GM19372 (cell line): ENCODE measurements around the gene CSF1.
"Not testable (repeated sequence)": the region's sequence is repeated elsewhere in the genome, so short reads cannot be mapped to it uniquely, and the experiment has no call there.

ENCODE experiments used
- ATAC-seq: cut with Tn5 transposase; IDR thresholded peaks from one replicate; pipeline ENCODE4 v1.9.1; 2021; ENCODE audit warnings: mild to moderate bottlenecking, low read depth, moderate library complexity; ENCODE audit not compliant: unreplicated experiment

Gene CSF1

DNA sequence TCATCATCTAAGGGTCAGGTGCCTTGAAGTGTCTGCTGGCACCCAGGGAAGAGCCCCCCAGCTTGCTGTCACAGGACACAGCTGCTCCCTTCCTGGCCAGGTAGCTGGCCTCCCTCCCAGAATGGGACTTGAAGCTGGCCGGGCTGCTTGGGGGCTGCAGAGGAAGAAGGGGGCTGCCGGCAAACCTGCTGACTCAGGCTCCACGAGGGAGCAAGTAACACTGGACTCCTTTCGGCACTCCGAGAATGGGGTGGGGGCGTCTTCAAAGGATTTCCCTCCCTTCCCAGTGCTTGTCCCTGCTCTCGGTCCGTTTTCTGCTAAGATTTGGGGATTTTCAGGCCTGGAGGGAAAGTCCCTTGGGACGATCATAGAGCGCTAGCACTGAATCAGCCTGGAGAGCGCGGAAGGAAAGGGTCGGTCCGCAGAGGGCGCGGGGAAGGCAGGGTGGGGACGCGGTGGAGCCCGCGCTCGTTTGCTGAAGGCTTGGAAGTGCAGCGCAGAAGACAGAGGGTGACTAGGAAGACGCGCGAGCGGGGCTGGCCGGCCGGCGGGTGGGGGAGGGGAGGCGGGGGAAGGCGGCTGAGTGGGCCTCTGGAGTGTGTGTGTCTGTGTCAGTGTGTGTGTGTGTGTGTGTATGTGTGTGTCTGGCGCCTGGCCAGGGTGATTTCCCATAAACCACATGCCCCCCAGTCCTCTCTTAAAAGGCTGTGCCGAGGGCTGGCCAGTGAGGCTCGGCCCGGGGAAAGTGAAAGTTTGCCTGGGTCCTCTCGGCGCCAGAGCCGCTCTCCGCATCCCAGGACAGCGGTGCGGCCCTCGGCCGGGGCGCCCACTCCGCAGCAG is at the start of gene CSF1:
Gene CSF1, plus strand, starts transcription at position 727 of the 840 bp plus-strand sequence. CDS start 175 bp downstream, outside the sequence.
- no peak for ATAC-seq

- ATAC-seq = not testable (repeated sequence)
Measured at GRCh38 chr1:109861616-109862015, 49.0 kb upstream of the CSF1 start.

DNA sequence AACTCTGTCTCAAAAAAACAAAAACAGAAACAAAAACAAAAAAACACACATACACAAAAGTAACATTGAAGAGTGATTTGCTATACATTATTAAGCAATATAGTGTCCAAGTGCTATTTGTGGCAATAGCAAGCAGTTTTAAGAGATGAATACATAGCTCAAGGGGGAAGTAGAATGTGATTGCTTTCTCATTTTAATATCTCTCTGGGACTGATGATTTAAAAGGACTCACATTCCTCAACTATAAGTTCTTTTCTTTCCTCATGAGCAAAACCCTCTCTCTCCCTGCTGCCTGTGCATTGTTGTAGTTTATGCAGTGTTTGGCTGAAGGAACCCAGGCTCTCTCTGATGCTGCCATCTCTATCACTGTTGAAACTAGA is 47.0 kb upstream of the CSF1 start:
- ATAC-seq = no peak

- no peak for ATAC-seq
Measured at GRCh38 chr1:109864047-109864822, 46.4 kb upstream of the CSF1 start.

DNA sequence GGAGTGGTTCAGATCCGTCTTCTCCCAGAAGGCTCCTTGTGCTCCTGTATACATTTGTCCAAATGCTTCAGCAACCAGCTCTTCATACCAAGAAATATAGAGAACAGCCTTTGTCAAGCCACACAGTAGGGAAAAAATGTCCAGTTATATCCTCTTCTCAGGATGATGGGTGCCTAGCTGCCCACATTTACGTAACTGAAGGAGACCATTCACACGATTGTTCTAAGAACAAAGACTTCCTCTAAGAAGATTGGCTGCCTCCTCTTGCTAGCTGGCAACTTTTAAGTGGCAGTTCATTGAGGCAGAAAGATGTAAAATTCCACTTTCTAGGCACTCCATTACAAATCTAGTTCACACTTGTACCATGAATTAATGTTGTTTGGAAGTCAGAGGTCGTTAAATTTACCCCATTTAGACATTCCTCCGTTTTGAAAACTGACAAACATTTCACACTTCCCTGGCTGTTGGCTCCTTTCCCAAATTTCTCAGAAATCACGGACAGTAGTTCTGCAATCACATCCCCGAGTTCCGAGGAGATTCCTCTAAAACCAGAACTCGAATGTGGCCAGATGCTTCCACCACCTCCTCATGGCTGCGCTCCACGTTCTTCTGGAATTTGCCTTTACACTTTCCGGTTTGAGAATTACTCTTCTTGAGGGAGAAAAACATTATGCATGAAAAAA is 45.6 kb upstream of the CSF1 start:
- ATAC-seq = no peak

DNA sequence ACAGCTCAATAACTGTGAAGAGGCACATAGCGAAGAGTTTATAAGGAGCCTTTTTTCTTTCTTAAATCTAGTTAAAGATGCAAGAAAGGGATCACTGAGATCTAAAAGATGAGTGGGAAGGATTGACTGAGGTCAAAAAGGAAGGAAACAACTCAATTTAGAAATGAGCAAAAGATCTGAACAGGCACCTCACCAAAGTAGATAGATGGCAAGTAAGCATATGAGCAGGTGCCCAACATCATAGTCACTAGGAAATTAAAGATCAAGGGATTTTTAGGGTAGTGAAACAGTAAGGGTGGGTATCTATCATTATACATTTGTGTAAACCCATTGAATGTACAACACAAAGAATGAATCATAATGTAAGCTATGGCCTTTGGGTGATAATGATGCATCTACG is 44.6 kb upstream of the CSF1 start:
- no peak for ATAC-seq

DNA sequence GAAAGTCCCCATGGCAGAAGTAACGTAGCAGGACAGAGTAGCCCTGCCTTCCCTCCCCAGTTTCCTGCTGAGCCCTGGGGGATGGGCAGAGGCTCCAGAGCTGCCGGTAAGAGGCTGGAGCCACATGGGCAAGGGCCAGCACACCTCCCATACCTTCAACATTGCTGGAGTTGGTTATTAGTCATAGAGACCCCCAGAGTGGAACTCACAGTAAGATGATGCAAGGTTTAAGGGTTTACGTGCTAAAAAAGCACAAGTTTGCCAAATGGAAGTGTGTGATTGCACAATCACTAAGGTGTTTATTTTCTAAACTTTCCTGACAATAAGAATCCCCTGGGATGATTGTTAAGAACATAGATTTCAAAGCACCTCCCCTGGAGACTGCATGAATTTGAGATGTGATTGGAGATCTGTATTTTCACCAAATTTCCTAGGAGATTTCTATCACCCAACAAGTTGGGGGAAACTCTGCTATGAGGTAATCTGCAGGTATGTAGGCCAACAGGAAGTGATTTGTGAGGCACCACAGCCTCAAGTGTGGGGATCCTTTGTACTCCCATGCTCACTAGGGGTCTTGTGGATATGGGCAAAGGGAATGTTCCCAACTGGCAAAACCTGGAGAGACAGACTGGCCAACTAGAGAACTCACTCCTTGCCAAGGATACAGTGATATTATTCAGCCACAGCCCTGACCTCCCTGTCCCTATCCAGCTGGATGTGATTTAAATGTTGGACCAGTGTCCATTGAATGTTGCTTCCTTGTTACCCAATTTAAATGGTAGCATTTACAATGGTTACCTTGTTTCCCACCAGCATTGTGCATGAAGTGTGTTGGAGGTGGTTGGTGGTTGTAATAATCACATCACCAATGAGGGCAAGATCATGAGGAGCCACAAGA is 37.1 kb upstream of the CSF1 start:
- ATAC-seq = no peak

- no peak for ATAC-seq
Measured at GRCh38 chr1:109874445-109874844, 36.2 kb upstream of the CSF1 start.

GRCh38 chr1:109875874-109876273 is 34.8 kb upstream of the CSF1 start:
- no peak for ATAC-seq

- ATAC-seq = no peak
Measured at GRCh38 chr1:109876617-109877316, 33.9 kb upstream of the CSF1 start.

DNA sequence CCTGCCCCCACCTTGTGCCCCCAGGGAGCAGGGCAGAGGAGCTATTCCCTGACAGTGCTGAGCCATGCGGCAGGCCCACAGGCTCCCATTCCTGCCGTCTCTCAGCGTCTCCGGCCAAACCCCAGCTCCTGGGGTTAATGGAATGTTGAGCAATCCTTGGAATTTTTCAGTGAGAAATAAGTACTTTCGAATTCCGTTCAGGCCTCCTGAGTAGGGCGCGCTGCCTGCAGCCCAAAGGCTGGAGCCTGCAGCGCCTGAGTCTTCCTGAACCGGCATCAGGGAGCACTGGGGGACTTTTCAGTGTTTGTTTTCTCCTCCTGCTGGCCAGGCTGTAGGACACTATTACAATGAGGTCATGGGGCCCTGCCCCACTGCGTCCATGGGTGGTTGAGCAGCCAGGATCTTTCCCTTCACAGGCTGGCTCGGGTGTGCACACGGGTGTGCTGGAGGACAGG is 33.3 kb upstream of the CSF1 start:
- ATAC-seq = no peak

DNA sequence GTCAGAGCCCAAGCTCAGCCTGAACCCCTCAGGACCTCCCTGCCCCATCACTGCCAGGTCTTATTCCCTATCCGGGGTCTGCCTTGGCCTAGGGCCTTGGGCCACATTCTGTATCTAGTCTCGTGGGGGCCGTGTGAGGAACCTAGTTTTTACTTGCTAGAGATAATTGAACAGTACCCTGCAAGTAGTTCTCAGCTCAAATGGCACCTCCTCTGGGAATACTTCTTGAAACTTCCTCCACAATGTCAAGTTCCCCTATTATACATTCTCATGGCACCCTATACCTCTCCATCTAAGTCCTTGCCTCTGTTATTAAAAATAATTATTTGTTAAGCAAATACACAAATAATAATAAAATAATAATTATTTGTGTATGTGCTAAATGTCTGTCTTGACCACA is 32.9 kb upstream of the CSF1 start:
- ATAC-seq = no peak

DNA sequence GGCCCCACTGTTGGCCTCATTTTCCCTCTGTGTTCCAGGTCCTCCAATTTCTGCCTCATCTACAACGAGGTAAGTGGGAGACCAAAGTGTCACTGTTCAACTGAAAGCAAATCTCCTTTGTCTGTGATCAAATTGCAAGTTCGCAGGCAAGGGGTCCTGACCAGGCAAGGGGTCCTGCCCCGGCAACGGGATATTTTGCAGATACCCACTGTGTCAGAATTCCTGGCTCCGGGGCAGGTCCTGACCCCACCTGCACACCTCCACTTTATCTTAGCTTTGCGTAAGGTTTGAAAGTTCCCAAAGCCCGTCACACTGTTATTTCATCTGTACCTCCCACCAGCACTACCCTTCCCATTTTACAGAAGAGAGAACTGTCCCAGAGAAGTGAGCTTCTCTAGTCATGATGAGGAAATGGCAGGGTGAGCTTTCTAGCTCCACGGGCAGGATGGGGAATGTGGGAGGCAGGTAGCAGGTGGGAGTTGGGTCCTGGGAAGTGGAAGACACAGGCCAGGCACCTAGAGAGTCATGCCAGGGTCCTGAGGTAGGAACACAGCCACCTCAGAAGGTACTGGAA is 32.0 kb upstream of the CSF1 start:
- ATAC-seq = no peak

DNA sequence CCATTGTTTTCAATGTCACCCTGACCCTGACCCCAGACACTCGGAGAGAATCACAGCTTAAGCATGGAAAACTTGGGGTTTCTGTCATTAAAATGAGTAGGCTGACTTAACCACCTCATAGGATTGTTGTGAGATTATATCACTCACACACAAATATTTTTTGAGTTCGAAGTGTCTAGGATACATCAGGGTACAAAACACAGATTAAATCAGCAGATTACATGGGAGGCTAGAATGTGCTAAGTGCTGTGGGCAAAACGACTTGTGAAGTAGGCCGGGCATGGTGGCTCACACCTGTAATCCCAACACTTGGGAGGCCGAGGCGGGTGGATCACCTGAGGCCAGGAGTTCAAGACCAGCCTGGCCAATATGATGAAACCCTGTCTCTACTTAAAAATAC is 31.3 kb upstream of the CSF1 start:
- not testable (repeated sequence) for ATAC-seq

DNA sequence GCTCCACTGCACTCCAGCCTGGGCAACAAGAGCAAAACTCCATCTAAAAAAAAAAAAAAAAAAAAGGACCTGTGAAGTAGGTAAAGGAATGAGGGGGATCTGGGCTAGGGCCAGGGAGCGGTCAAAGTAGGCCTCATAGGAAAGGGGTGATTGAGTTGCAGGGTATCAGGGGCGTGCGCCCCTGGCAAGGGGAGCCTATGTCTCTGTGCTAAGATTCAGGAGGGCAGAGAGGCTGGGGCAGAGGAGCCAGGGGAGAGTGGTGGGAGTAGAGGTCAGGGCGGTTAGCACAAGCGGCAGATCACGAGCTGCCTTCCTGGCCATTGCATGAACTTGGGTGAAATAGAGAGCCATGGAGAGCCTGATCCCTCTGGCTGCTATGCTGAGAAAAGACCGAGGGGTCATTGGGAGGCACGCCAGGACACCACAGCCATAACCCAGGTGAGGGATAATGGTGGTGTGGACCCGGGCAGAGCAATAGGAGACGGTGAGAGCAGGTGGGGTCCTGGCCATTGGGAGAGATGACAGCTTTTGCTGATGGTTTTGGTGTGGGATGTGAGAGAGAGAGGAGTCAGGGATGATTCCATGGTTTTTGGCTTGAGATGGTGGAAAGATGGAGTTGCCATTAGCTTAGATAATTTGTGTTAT is 30.6 kb upstream of the CSF1 start:
- no peak for ATAC-seq

DNA sequence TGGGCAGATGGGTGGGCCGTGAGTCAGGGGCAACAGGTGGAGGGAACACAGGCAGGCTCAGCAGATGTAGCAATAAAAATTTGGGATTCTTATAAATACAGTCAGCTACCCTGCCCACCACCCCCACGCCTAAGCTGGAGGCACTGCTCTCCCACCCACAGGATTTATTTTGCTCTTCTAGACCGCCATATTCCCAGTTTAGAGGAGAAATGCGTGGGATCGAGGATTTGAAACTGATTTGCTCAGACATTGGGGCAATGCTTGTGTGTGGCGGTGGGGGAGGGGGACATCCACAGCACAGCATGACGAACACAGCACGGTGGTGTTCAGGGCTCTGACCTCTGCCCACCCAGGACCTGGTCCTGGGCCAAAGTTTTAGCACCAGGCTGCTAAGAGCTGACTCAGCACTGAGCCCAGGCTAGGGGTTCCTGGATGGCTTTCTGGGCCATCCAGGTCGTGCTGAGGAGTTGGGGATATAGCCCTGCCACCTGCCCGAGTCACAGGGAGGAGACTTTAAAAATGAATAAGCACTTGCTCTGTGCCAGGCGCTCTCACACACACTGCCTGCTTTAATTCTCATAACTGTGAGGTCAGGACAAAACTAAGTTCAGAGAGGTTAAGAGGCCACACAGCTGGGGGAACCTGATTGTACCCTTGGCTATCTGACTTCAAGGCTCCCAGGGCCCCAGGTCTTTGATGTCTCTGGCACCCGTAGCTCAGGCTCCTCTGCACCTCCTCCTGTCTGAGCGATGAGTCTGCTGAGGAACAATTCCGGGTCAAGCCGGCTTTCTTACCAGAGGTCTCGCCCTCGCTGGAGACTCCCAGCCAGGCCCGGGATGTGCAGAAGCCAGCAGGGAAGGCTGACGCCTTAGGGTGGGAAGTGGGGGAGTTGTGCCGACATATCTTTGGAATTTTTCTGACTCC is 29.4 kb upstream of the CSF1 start:
- no peak for ATAC-seq

GRCh38 chr1:109881906-109882287 is 28.8 kb upstream of the CSF1 start:
- no peak for ATAC-seq
